Parathyroid adenoma (tissue), 2 donors: ENCODE measurements around the gene BMPR2.

ENCODE experiments used
- H2AFZ ChIP-seq: fragments of 300-600 bp; sonication (generic); one replicate; pipeline ENCODE4 v1.7.0; 2017; ENCODE audit warnings: antibody characterized with exemption, mild to moderate bottlenecking
- H3K27ac ChIP-seq: fragments of 300-600 bp; sonication (generic); one replicate; pipeline ENCODE4 v1.7.0; 2017
- H3K27me3 ChIP-seq: fragments of 300-600 bp; sonication (generic); one replicate; pipeline ENCODE4 v1.7.0; 2017; ENCODE audit warnings: low read length; ENCODE audit not compliant: control insufficient read depth, insufficient read depth
- H3K36me3 ChIP-seq: fragments of 300-600 bp; sonication (generic); one replicate; pipeline ENCODE4 v1.7.0; 2017; ENCODE audit warnings: low read length; ENCODE audit not compliant: control insufficient read depth, insufficient read depth
- H3K4me1 ChIP-seq: fragments of 300-600 bp; sonication (generic); one replicate; pipeline ENCODE4 v1.7.0; 2017; ENCODE audit warnings: control low read depth
- H3K4me2 ChIP-seq: fragments of 300-600 bp; sonication (generic); one replicate; pipeline ENCODE4 v1.7.0; 2017; ENCODE audit warnings: low read length
- H3K4me3 ChIP-seq: fragments of 300-600 bp; sonication (generic); one replicate; pipeline ENCODE4 v1.7.0; 2017; ENCODE audit warnings: low read depth, low read length
- H3K79me2 ChIP-seq: fragments of 300-600 bp; sonication (generic); one replicate; pipeline ENCODE4 v1.7.0; 2017; ENCODE audit warnings: control low read depth
- H3K9ac ChIP-seq: fragments of 300-600 bp; sonication (generic); one replicate; pipeline ENCODE4 v1.7.0; 2017; ENCODE audit warnings: mild to moderate bottlenecking
- H3K9me3 ChIP-seq: fragments of 300-600 bp; sonication (generic); one replicate; pipeline ENCODE4 v1.7.0; 2017; ENCODE audit warnings: low read length; ENCODE audit not compliant: control insufficient read depth
- CTCF ChIP-seq: fragments of 300-600 bp; sonication (generic); IDR thresholded peaks from one replicate; pipeline ENCODE4 v1.7.0; 2017; ENCODE audit warnings: antibody characterized with exemption, mild to moderate bottlenecking
- donor health status: primary hyperparathyroidism.

BMPR2 gene

GRCh38 chr2:202486351-202486750 lies 110.2 kb downstream of the BMPR2 start:
- H3K4me3 ChIP-seq: no peak overlapping the region
- H3K27me3 ChIP-seq: no peaks in the 10 kb centered on the region
- no peak overlapping the region for H3K9ac ChIP-seq
- H3K79me2 ChIP-seq: peaks cover 3% of the 10 kb centered on the region
- no peaks in the 10 kb centered on the region for H3K9me3 ChIP-seq
- no peak for TF ChIP-seq CTCF
- no peak overlapping the region for H2AFZ ChIP-seq
- no peaks in the 10 kb centered on the region for H3K36me3 ChIP-seq
- H3K27ac ChIP-seq: no peak overlapping the region
- H3K4me1 ChIP-seq: no peaks in the 10 kb centered on the region
- no peak overlapping the region for H3K4me2 ChIP-seq

GRCh38 chr2:202488671-202489070 lies 112.5 kb downstream of the BMPR2 start:
- Histone ChIP-seq H3K4me1 (no peaks in the 10 kb centered on the region), H3K9ac (no peak overlapping the region), H3K9me3 (no peaks in the 10 kb centered on the region), H3K4me3 (no peak overlapping the region), H2AFZ (no peak overlapping the region), H3K79me2 (peaks cover 2% of the 10 kb centered on the region), H3K27ac (no peak overlapping the region), H3K4me2 (no peak overlapping the region), H3K27me3 (no peaks in the 10 kb centered on the region), H3K36me3 (no peaks in the 10 kb centered on the region)
- no peak for TF ChIP-seq CTCF

- H3K4me1 ChIP-seq: no peaks in the 10 kb centered on the region
- H3K4me2 ChIP-seq: no peak overlapping the region
- no peak overlapping the region for H3K9ac ChIP-seq
- H3K9me3 ChIP-seq: no peaks in the 10 kb centered on the region
- H2AFZ ChIP-seq: no peak overlapping the region
- H3K79me2 ChIP-seq: peaks cover 2% of the 10 kb centered on the region
- H3K36me3 ChIP-seq: no peaks in the 10 kb centered on the region
- no peak for TF ChIP-seq CTCF
- H3K27ac ChIP-seq: no peak overlapping the region
- H3K27me3 ChIP-seq: no peaks in the 10 kb centered on the region
- no peak overlapping the region for H3K4me3 ChIP-seq
Observed at GRCh38 chr2:202490479-202490878, 114.4 kb downstream of the BMPR2 start.

- Histone ChIP-seq H3K4me1 (no peaks in the 10 kb centered on the region), H2AFZ (no peak overlapping the region)
Observed at GRCh38 chr2:202491514-202491913, 115.4 kb downstream of the BMPR2 start.

More at GRCh38 chr2:202491514-202491913, 115.4 kb downstream of the BMPR2 start:
- H3K4me3 ChIP-seq: no peak overlapping the region
- H3K27me3 ChIP-seq: no peaks in the 10 kb centered on the region
- no peak overlapping the region for H3K4me2 ChIP-seq
- peaks cover 3% of the 10 kb centered on the region for H3K79me2 ChIP-seq
- H3K9ac ChIP-seq: no peak overlapping the region
- no peaks in the 10 kb centered on the region for H3K9me3 ChIP-seq
- H3K36me3 ChIP-seq: no peaks in the 10 kb centered on the region
- no peak for TF ChIP-seq CTCF
- no peak overlapping the region for H3K27ac ChIP-seq
